ENCODE measurements around the gene IGSF10. TPM values are rescaled to one million over a fixed set of nuclear protein-coding genes. Genes with fewer than 3 reads are reported as not detected.

The IGSF10 gene
- total and polyA plus RNA-seq, 2 of the 8 experiments (the other 6 are each of a cell fraction or from before 2014, with no cell fraction given) = 0.59 to 0.95 TPM

DNA sequence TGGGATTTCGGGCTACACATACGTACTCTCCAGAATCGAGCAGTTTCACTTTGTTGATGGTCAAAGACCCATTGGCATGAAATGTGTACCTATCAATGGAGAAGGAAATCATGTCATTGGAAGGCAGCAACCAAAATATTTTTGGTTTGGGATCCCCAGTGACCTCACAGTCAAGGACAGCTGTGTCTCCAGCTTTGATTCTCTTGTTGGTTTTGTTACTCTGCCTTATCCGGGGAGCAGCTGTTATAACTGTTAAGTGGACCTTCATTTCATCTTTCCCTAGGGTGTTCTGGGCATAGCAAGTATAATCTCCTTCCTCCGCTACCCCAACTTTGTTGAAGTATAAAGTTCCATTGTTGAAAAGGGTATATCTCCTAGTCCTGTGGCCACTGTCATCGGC, 23.0 kb downstream of the IGSF10 start (continued):
- TF ChIP-seq, protein P1, sequence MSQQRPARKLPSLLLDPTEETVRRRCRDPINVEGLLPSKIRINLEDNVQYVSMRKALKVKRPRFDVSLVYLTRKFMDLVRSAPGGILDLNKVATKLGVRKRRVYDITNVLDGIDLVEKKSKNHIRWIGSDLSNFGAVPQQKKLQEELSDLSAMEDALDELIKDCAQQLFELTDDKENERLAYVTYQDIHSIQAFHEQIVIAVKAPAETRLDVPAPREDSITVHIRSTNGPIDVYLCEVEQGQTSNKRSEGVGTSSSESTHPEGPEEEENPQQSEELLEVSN (IDR thresholded peaks at IDR 0.05) = no peak
- TF ChIP-seq SIX5 (IDR thresholded peaks at IDR 0.05; ENCODE audit: low read depth, low read length) (no peak), CBX8 (IDR thresholded peaks at IDR 0.05; ENCODE audit: borderline replicate concordance, low read depth, low read length) (no peak), TBP (IDR thresholded peaks at IDR 0.05; ENCODE audit: low read depth, low read length) (no peak), ASH2L (IDR thresholded peaks at IDR 0.05; ENCODE audit: low read length) (no peak), RAD21 (IDR thresholded peaks at IDR 0.05 in 1 of 2, conservative IDR thresholded peaks at IDR 0.05 in 1 of 2; ENCODE audit: low read depth in 2 of 2, low read length in 2 of 2) (no peak), MAFK (IDR thresholded peaks at IDR 0.05; ENCODE audit: low read depth, low read length) (no peak)
- TF ChIP-seq, protein P2, sequence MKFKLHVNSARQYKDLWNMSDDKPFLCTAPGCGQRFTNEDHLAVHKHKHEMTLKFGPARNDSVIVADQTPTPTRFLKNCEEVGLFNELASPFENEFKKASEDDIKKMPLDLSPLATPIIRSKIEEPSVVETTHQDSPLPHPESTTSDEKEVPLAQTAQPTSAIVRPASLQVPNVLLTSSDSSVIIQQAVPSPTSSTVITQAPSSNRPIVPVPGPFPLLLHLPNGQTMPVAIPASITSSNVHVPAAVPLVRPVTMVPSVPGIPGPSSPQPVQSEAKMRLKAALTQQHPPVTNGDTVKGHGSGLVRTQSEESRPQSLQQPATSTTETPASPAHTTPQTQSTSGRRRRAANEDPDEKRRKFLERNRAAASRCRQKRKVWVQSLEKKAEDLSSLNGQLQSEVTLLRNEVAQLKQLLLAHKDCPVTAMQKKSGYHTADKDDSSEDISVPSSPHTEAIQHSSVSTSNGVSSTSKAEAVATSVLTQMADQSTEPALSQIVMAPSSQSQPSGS (IDR thresholded peaks at IDR 0.05; ENCODE audit: low read length) = no peak
